Measurements from ENCODE around the gene TFF2. TPM values are rescaled to one million over a fixed set of nuclear protein-coding genes. Genes with fewer than 3 reads are reported as not detected.

Gene TFF2
- total and polyA plus RNA-seq, 2 of the 4 experiments (the other 2 are of a cell fraction), result not detected

DNA sequence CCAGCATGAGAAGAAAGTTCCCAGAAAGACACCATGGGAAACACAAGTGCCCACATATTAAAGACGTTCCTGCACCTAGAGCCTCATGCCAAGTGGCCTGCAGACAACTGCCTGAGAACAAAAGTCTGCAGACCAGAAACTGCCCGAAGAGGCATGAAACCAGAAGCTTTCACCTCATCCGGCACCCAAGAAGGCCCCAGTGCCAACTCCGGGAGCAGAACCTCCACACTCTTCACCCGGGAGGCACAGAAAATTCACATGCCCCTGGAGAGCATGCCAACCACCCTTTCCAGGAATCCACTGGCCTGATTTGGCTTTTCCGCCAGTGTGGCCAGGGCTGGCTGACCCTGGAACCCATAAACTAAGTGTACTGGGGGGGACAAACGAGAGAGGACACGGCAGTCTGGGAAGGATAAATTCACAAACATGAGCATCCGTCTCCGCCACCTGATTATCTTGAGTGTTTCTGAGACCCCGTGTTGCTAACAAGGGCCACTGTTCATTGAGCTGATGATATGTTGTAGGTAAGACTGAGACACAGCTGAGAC lies 6.8 kb downstream of the TFF2 start:
- Histone ChIP-seq H4K91ac (ENCODE audit: insufficient read depth, low read depth, low read length) (no peak overlapping the region), H2AK5ac (ENCODE audit: low read depth, low read length) (no peak overlapping the region), H3K4me1 (ENCODE audit: control insufficient read depth, insufficient read depth, low read length) (no peaks in the 10 kb centered on the region), H3K79me1 (ENCODE audit: low read depth in 1 of 2, low read length in 2 of 2) (no peaks in the 10 kb centered on the region), H3K27me3 (ENCODE audit: control insufficient read depth, insufficient read depth, low read length) (peaks cover 13% of the 10 kb centered on the region), H2BK120ac (ENCODE audit: low read depth, low read length) (no peak overlapping the region), H3K27ac (ENCODE audit: insufficient read depth, low read length) (no peak overlapping the region), H3K18ac (ENCODE audit: low read depth, low read length) (no peak overlapping the region), H3K9me3 (ENCODE audit: control insufficient read depth, insufficient read depth, low read length) (no peaks in the 10 kb centered on the region), H3K56ac (ENCODE audit: extremely low read depth, insufficient read depth, low read length) (no peak overlapping the region), H3K9me1 (ENCODE audit: insufficient read depth, low read length) (no peaks in the 10 kb centered on the region; the same call in 1 of the 2 replicates), H2BK20ac (ENCODE audit: low read depth, low read length) (no peak overlapping the region), H3K14ac (replicated peaks; ENCODE audit: low read depth, low read length) (no peak overlapping the region), H2BK5ac (ENCODE audit: low read depth, low read length, poor library complexity, severe bottlenecking) (no peak overlapping the region), H4K20me1 (ENCODE audit: insufficient read depth, low read length) (no peaks in the 10 kb centered on the region), H3K36me3 (ENCODE audit: control insufficient read depth, insufficient read depth, low read length) (no peaks in the 10 kb centered on the region), H3K4me2 (ENCODE audit: low read depth, low read length) (no peak overlapping the region), H3K23ac (ENCODE audit: low read depth, low read length) (no peak overlapping the region), H2AFZ (replicated peaks; ENCODE audit: low read length, poor library complexity) (no peak overlapping the region), H2BK15ac (ENCODE audit: low read depth, low read length) (no peak overlapping the region), H3K4me3 (ENCODE audit: insufficient read depth, low read depth, low read length) (no peak overlapping the region), H2AK9ac (replicated peaks; ENCODE audit: low read depth, low read length, poor library complexity) (no peak overlapping the region), H3K4ac (ENCODE audit: low read depth, low read length) (no peak overlapping the region), H3K9ac (ENCODE audit: low read depth, low read length) (no peak overlapping the region), H4K5ac (ENCODE audit: low read depth, low read length) (no peak overlapping the region), H4K8ac (ENCODE audit: low read depth in 2 of 2, low read length in 2 of 2) (no peak overlapping the region)
- TF ChIP-seq, protein P1, sequence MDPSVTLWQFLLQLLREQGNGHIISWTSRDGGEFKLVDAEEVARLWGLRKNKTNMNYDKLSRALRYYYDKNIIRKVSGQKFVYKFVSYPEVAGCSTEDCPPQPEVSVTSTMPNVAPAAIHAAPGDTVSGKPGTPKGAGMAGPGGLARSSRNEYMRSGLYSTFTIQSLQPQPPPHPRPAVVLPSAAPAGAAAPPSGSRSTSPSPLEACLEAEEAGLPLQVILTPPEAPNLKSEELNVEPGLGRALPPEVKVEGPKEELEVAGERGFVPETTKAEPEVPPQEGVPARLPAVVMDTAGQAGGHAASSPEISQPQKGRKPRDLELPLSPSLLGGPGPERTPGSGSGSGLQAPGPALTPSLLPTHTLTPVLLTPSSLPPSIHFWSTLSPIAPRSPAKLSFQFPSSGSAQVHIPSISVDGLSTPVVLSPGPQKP (IDR thresholded peaks at IDR 0.05; ENCODE audit: borderline replicate concordance, low read depth, low read length), result no peak
- TF ChIP-seq RFX5 (IDR thresholded peaks at IDR 0.05; ENCODE audit: low read depth, low read length), result no peak
- TF ChIP-seq MXI1 (IDR thresholded peaks at IDR 0.05; ENCODE audit: borderline replicate concordance, low read depth, low read length), result no peak
- TF ChIP-seq FOS (IDR thresholded peaks at IDR 0.05; ENCODE audit: low read depth, low read length), result no peak
- TF ChIP-seq POLR2A (IDR thresholded peaks at IDR 0.05; ENCODE audit: low read depth, low read length), result no peak
- no peak for TF ChIP-seq RCOR1 (IDR thresholded peaks at IDR 0.05; ENCODE audit: insufficient replicate concordance, low read length)
- TF ChIP-seq USF2 (IDR thresholded peaks at IDR 0.05; ENCODE audit: low read depth, low read length), result no peak
- no peak for TF ChIP-seq CHD1 (IDR thresholded peaks at IDR 0.05; ENCODE audit: low read depth, low read length)
- no peak for TF ChIP-seq MAZ (IDR thresholded peaks at IDR 0.05; ENCODE audit: borderline replicate concordance, low read depth, low read length)
- TF ChIP-seq NFE2L2 (IDR thresholded peaks at IDR 0.05; ENCODE audit: low read depth, low read length), result no peak
- TF ChIP-seq SMC3 (IDR thresholded peaks at IDR 0.05; ENCODE audit: low read depth, low read length), result no peak
- no peak for TF ChIP-seq MAFK (IDR thresholded peaks at IDR 0.05; ENCODE audit: low read depth, low read length)
- TF ChIP-seq RAD21 (IDR thresholded peaks at IDR 0.05; ENCODE audit: low read length), result no peak
- no TSS peak for BruUV-seq (replicated peaks)
- DNase-seq (no peak), ATAC-seq (ENCODE audit: low read depth) (no peak)
- WGBS, 2 experiments (ENCODE audit: extremely low coverage in 2 of 2, insufficient read length in 1 of 2), result 70% methylated on average over 6 of the region's 11 CpGs; no CpG with 5 or more reads in 1 of the 2 experiments
- in situ Hi-C loops (cut with MboI; ENCODE audit: low sequenced_read_pairs) (no loop called here), dilution Hi-C loops (cut with HindIII; ENCODE audit: low sequenced_read_pairs, unreplicated experiment) (no loop called here), intact Hi-C loops (cut with micrococcal nuclease) (no loop called here)
- CTCF ChIA-PET, result no interaction called here
- POLR2A ChIA-PET (ENCODE audit: unreplicated experiment), result no interaction called here
